Subcutaneous abdominal adipose tissue (tissue), 5 donors: ENCODE results near the gene DRD2.

ENCODE experiments used
- H3K27ac ChIP-seq: one replicate; pipeline ENCODE4 v1.7.0; 2013; ENCODE audit warnings: low read depth, mild to moderate bottlenecking, inconsistent platforms, low read length, moderate library complexity
- H3K27me3 ChIP-seq, 5 donors: one replicate each; pipeline ENCODE4 v1.7.0; 2013; ENCODE audit warnings: low read length in 5 of 5, inconsistent platforms in 1 of 5; ENCODE audit not compliant: control insufficient read depth in 5 of 5, insufficient read depth in 4 of 5
- H3K36me3 ChIP-seq, 5 donors: one replicate each; pipeline ENCODE4 v1.7.0; 2013; ENCODE audit warnings: low read length in 5 of 5; ENCODE audit not compliant: control insufficient read depth in 5 of 5, insufficient read depth in 5 of 5
- H3K4me1 ChIP-seq, 5 donors: one replicate each; pipeline ENCODE4 v1.7.0; 2013; ENCODE audit warnings: low read length in 5 of 5, mild to moderate bottlenecking in 3 of 5, moderate library complexity in 1 of 5; ENCODE audit not compliant: control insufficient read depth in 5 of 5, insufficient read depth in 5 of 5
- H3K4me3 ChIP-seq, 5 donors: one replicate each; pipeline ENCODE4 v1.7.0; 2013; ENCODE audit warnings: low read length in 5 of 5, low read depth in 1 of 5
- H3K9ac ChIP-seq, 5 donors: one replicate each; pipeline ENCODE4 v1.7.0; 2013; ENCODE audit warnings: low read length in 5 of 5, mild to moderate bottlenecking in 4 of 5, moderate library complexity in 3 of 5
- H3K9me3 ChIP-seq, 5 donors: one replicate each; pipeline ENCODE4 v1.7.0; 2013; ENCODE audit warnings: low read length in 5 of 5; ENCODE audit not compliant: control insufficient read depth in 5 of 5
- donor health status: healthy.
- donor health status: healthy.
- donor health status: healthy.
- donor health status: healthy.
- donor health status: healthy.

The DRD2 gene

GRCh38 chr11:113396690-113397089 is 78.5 kb downstream of the DRD2 start:
- peaks cover 0 to 16% (median 13%) of the 10 kb centered on the region in 5 donors for H3K4me1 ChIP-seq
- no peak overlapping the region for H3K27ac ChIP-seq
- no peak overlapping the region for H3K9ac ChIP-seq
- no peaks in the 10 kb centered on the region for H3K27me3 ChIP-seq
- no peaks in the 10 kb centered on the region for H3K9me3 ChIP-seq
- no peak overlapping the region for H3K4me3 ChIP-seq
- no peaks in the 10 kb centered on the region for H3K36me3 ChIP-seq

- no peaks in the 10 kb centered on the region for H3K36me3 ChIP-seq
- no peak overlapping the region for H3K9ac ChIP-seq
- peaks cover 0 to 15% (median 13%) of the 10 kb centered on the region in 5 donors for H3K4me1 ChIP-seq
- no peaks in the 10 kb centered on the region for H3K27me3 ChIP-seq
- no peak overlapping the region for H3K27ac ChIP-seq
- H3K9me3 ChIP-seq, result no peaks in the 10 kb centered on the region
- no peak overlapping the region for H3K4me3 ChIP-seq
These were observed 79.3 kb downstream of the DRD2 start for GRCh38 chr11:113395782-113396336.

GRCh38 chr11:113394919-113395318 is 80.3 kb downstream of the DRD2 start:
- no peaks in the 10 kb centered on the region for H3K36me3 ChIP-seq
- H3K4me3 ChIP-seq, result no peak overlapping the region
- no peak overlapping the region for H3K9ac ChIP-seq
- H3K9me3 ChIP-seq, result no peaks in the 10 kb centered on the region
- no peaks in the 10 kb centered on the region for H3K27me3 ChIP-seq
- no peak overlapping the region for H3K27ac ChIP-seq
- H3K4me1 ChIP-seq, result peaks cover 0 to 15% (median 13%) of the 10 kb centered on the region in 5 donors

GRCh38 chr11:113393501-113393985 is 81.7 kb downstream of the DRD2 start:
- H3K4me3 ChIP-seq, result no peak overlapping the region
- no peaks in the 10 kb centered on the region for H3K36me3 ChIP-seq
- H3K27me3 ChIP-seq, result peaks cover 0 to 2% (median 0%) of the 10 kb centered on the region in 5 donors
- no peak overlapping the region for H3K9ac ChIP-seq
- H3K4me1 ChIP-seq, result peaks cover 0 to 15% (median 13%) of the 10 kb centered on the region in 5 donors
- no peaks in the 10 kb centered on the region for H3K9me3 ChIP-seq
- H3K27ac ChIP-seq, result no peak overlapping the region

DNA sequence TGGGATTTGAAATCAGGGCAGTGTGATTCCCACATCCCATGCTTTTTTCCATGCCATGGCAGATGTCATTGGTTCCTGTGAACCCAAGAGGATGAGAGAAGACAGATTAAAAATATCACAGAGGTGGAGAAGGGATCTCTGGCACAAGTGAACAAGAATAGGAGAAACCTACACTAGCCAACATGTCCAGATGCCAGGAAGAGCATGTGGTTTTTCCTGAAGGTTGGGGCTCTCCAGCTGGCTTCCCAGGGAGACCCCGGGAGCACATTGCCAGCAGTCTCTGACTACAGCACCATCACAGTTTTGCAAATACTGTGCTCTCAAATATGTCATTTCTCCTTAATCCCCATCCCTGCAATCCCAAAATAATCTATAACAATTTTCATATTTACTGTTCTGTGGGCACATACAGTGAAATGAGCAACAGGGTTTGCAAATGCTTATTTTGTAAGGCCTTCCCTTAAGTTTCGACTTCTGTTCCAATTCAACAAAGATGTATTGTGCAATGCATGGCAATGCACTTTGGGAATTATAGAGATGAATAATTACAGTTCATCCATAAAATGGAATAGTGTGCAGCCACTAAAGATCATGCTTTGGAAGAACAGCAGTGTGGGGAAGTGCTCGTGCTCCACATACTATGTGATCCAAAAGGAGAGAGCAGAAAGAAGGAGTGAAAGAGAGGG is 82.8 kb downstream of the DRD2 start:
- H3K27me3 ChIP-seq, result peaks cover 7 to 13% (median 9%) of the 10 kb centered on the region in 5 donors

GRCh38 chr11:113389272-113389671 is 85.9 kb downstream of the DRD2 start:
- H3K27me3 ChIP-seq, result peaks cover 21 to 26% (median 24%) of the 10 kb centered on the region in 5 donors
- H3K36me3 ChIP-seq, result no peaks in the 10 kb centered on the region
- no peak overlapping the region for H3K4me3 ChIP-seq
- peaks cover 0 to 15% (median 10%) of the 10 kb centered on the region in 5 donors for H3K4me1 ChIP-seq
- no peaks in the 10 kb centered on the region for H3K9me3 ChIP-seq
- H3K27ac ChIP-seq, result no peak overlapping the region
- H3K9ac ChIP-seq, result no peak overlapping the region

More for the DNA sequence above, 82.8 kb downstream of the DRD2 start:
- H3K4me3 ChIP-seq, result no peak overlapping the region
- no peaks in the 10 kb centered on the region for H3K36me3 ChIP-seq
- H3K27ac ChIP-seq, result no peak overlapping the region
- H3K9ac ChIP-seq, result no peak overlapping the region
- H3K9me3 ChIP-seq, result no peaks in the 10 kb centered on the region
- H3K4me1 ChIP-seq, result peaks cover 0 to 17% (median 15%) of the 10 kb centered on the region in 5 donors

DNA sequence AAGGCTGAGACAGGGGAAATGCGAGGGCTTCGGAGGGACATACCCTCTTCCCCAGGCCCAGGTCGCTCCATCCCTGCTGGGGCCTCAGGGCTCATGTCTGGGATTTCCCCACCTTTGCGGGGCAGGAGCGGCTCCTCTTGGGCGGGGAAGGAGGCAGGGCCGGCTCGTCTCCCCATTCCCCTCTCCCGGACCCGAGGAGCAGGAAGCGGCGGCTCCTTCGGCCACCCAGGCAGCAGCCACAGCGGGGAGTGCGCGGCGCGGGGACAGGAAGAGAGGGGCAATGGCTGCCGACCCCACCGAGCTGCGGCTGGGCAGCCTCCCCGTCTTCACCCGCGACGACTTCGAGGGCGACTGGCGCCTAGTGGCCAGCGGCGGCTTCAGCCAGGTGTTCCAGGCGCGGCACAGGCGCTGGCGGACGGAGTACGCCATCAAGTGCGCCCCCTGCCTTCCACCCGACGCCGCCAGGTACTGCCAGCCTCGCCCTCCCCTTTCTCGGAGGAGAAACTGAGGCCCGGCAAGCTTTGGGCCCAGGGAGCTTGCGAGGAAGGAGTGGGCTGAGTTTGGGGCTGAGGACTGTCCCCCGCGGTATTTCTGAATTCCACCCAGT is 87.5 kb downstream of the DRD2 start, which contains the start of gene ANKK1:
Gene ANKK1 (plus strand): TSS at position 175 of the 607 bp plus-strand sequence. CDS start 106 bp downstream, at position 281.
- H3K4me3 ChIP-seq, result no peak within 1 kb of the TSS

GRCh38 chr11:113386866-113387265 is 88.3 kb downstream of the DRD2 start:
- no peak overlapping the region for H3K4me3 ChIP-seq

More for the DNA sequence above, 87.5 kb downstream of the DRD2 start, which contains the start of gene ANKK1:
- no peak within 1 kb of the TSS for H3K27ac ChIP-seq
- peaks cover 21 to 26% (median 24%) of the 10 kb centered on the region in 5 donors for H3K27me3 ChIP-seq
- no peak within 1 kb of the TSS for H3K9ac ChIP-seq
- H3K4me1 ChIP-seq, result peaks cover 0 to 11% (median 10%) of the 10 kb centered on the region in 5 donors
- no peaks in the 10 kb centered on the region for H3K9me3 ChIP-seq
- no peaks in the 10 kb centered on the region for H3K36me3 ChIP-seq

GRCh38 chr11:113385749-113386148 is 89.4 kb downstream of the DRD2 start:
- Histone ChIP-seq H3K4me3 (no peak overlapping the region), H3K9me3 (no peaks in the 10 kb centered on the region), H3K4me1 (peaks cover 0 to 4% (median 0%) of the 10 kb centered on the region in 5 donors), H3K27me3 (peaks cover 21 to 26% (median 24%) of the 10 kb centered on the region in 5 donors), H3K36me3 (no peaks in the 10 kb centered on the region), H3K9ac (no peak overlapping the region), H3K27ac (no peak overlapping the region)

More at GRCh38 chr11:113386866-113387265, 88.3 kb downstream of the DRD2 start:
- H3K27me3 ChIP-seq, result peaks cover 21 to 26% (median 24%) of the 10 kb centered on the region in 5 donors
- H3K27ac ChIP-seq, result no peak overlapping the region
- H3K36me3 ChIP-seq, result no peaks in the 10 kb centered on the region
- no peak overlapping the region for H3K9ac ChIP-seq
- peaks cover 0 to 4% (median 1%) of the 10 kb centered on the region in 5 donors for H3K4me1 ChIP-seq
- no peaks in the 10 kb centered on the region for H3K9me3 ChIP-seq

DNA sequence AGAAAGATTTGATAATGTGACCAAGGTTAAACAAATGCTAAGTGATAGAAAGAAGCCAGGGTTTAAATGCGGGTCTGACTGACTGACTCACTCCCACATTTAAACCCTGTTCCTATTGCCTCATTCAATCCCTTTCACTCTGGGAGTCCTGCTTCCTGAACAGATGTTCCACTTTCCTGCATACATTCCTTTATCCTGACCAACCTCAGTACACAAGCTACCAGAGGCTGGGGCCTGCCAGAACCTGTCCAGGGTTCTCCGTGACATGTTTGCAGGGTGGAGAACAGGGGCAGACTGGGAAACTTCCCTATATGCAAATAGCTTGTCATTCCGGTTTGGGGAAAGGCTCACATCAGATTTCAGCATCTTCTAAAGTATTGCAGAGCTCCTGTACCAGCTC is 90.6 kb downstream of the DRD2 start:
- Histone ChIP-seq H3K27me3 (peaks cover 21 to 26% (median 24%) of the 10 kb centered on the region in 5 donors), H3K4me3 (no peak overlapping the region), H3K27ac (no peak overlapping the region)

More for the DNA sequence above, 90.6 kb downstream of the DRD2 start:
- Histone ChIP-seq H3K9me3 (no peaks in the 10 kb centered on the region), H3K9ac (no peak overlapping the region), H3K4me1 (peaks cover 0 to 4% (median 0%) of the 10 kb centered on the region in 5 donors), H3K36me3 (no peaks in the 10 kb centered on the region)
